HepG2 (cell line): ENCODE results near the gene SDC1. TPM values are rescaled to one million over a fixed set of nuclear protein-coding genes. Genes with fewer than 3 reads are reported as not detected.
A peak's percentile ranks its signal among the peaks of the same experiment; 100 is the strongest.

Experiments used
- CEBPG ChIP-seq: IDR thresholded peaks from 2 replicates; pipeline ENCODE4 v1.6.1; 2016
- ELF1 ChIP-seq: sonication (generic); formaldehyde crosslinking; IDR thresholded peaks from 2 replicates; pipeline ENCODE4 v1.4.0; 2020; ENCODE audit warnings: missing genetic modification reagents
- KAT8 ChIP-seq: IDR thresholded peaks from 2 replicates; pipeline ENCODE4 v1.6.1; 2016; ENCODE audit warnings: missing genetic modification reagents, missing compliant biosample characterization
- KDM3A ChIP-seq: IDR thresholded peaks from 2 replicates; pipeline ENCODE4 v1.6.1; 2018; ENCODE audit warnings: low read depth, missing compliant biosample characterization
- PAX8 ChIP-seq: sonication (generic); formaldehyde crosslinking; IDR thresholded peaks from 2 replicates; pipeline ENCODE4 v1.8.0; 2022; ENCODE audit warnings: mild to moderate bottlenecking, missing genetic modification reagents, borderline replicate concordance
- RXRA ChIP-seq: sonication (generic); formaldehyde crosslinking; IDR thresholded peaks from 2 replicates; pipeline ENCODE4 v1.5.1; 2020; ENCODE audit warnings: missing genetic modification reagents
- SALL1 ChIP-seq: sonication (generic); formaldehyde crosslinking; IDR thresholded peaks from 2 replicates; pipeline ENCODE4 v1.8.0; 2022; ENCODE audit warnings: mild to moderate bottlenecking, missing genetic modification reagents
- SKI ChIP-seq: fragments of 450-650 bp; IDR thresholded peaks from one replicate; pipeline ENCODE4 v1.6.1; 2018; ENCODE audit warnings: mild to moderate bottlenecking; ENCODE audit not compliant: partially characterized antibody
- SMYD3 ChIP-seq: sonication (generic); formaldehyde crosslinking; IDR thresholded peaks from 2 replicates; pipeline ENCODE4 v1.8.1; 2023; ENCODE audit warnings: mild to moderate bottlenecking, missing genetic modification reagents
- SNAPC5 ChIP-seq: sonication (generic); formaldehyde crosslinking; IDR thresholded peaks from 2 replicates; pipeline ENCODE4 v1.8.1; 2023; ENCODE audit warnings: mild to moderate bottlenecking, missing genetic modification reagents, borderline replicate concordance
- TRIM24 ChIP-seq: sonication (generic); formaldehyde crosslinking; IDR thresholded peaks from 2 replicates; pipeline ENCODE4 v1.8.0; 2022; ENCODE audit warnings: mild to moderate bottlenecking, missing genetic modification reagents
- ZC3H4 ChIP-seq: sonication (generic); formaldehyde crosslinking; IDR thresholded peaks from 2 replicates; pipeline ENCODE4 v1.4.0; 2020; ENCODE audit warnings: missing genetic modification reagents, borderline replicate concordance
- ZNF251 ChIP-seq: sonication (generic); formaldehyde crosslinking; IDR thresholded peaks from 2 replicates; pipeline ENCODE4 v1.9.0; 2021; ENCODE audit warnings: mild to moderate bottlenecking, missing genetic modification reagents
- ZNF256 ChIP-seq: sonication (generic); formaldehyde crosslinking; conservative IDR thresholded peaks from 2 replicates; pipeline ENCODE4 v1.4.0; 2020; ENCODE audit warnings: missing genetic modification reagents
- ZNF350 ChIP-seq: sonication (generic); formaldehyde crosslinking; IDR thresholded peaks from 2 replicates; pipeline ENCODE4 v1.4.0; 2020; ENCODE audit warnings: mild to moderate bottlenecking, low read depth, missing genetic modification reagents, borderline replicate concordance
- ZNF703 ChIP-seq: sonication (generic); formaldehyde crosslinking; IDR thresholded peaks from 2 replicates; pipeline ENCODE4 v1.5.1; 2020; ENCODE audit warnings: missing genetic modification reagents, mild to moderate bottlenecking, moderate library complexity, borderline replicate concordance
- polyA plus RNA-seq, 8 experiments: library from polyadenylated mRNA; depleted of rRNA in 3 of 8; stranded (reverse) in 7 of 8; unstranded in 1 of 8; fragments of >200 nt; fragmentation: Illumina TruSeq in 4 of 8; extraction: Trizol in 4 of 8; gene quantifications; 2 replicates each; pipeline versions ENCODE4 v1.2.1 to v1.2.3, GENCODE V29; 2011 to 2016; ENCODE audit warnings: low read depth in 4 of 8, missing spikeins in 1 of 8, mixed read lengths in 1 of 8; ENCODE audit not compliant: insufficient read depth in 1 of 8
- total RNA-seq, 5 experiments: library from RNA; depleted of rRNA; stranded (reverse); fragments of >200 nt; fragmentation: Illumina TruSeq; extraction: Trizol; gene quantifications; 2 replicates each; pipeline ENCODE4 v1.2.3, GENCODE V29; 2016; ENCODE audit warnings: low read depth in 1 of 5
- TF ChIP-seq, protein P1 (sequence below): sonication (generic); formaldehyde crosslinking; IDR thresholded peaks from 2 replicates; pipeline ENCODE4 v1.5.1; 2020; ENCODE audit warnings: mild to moderate bottlenecking, missing genetic modification reagents, borderline replicate concordance
- TF ChIP-seq, protein P2 (sequence below): sonication (generic); formaldehyde crosslinking; IDR thresholded peaks from 2 replicates; pipeline ENCODE4 v1.5.1; 2020; ENCODE audit warnings: mild to moderate bottlenecking, moderate library complexity, missing genetic modification reagents
- TF ChIP-seq, protein P3 (sequence below): sonication (generic); formaldehyde crosslinking; IDR thresholded peaks from 2 replicates; pipeline ENCODE4 v1.9.0; 2021; ENCODE audit warnings: missing genetic modification reagents, borderline replicate concordance
- TF ChIP-seq, protein P4 (sequence below): sonication (generic); formaldehyde crosslinking; IDR thresholded peaks from 2 replicates; pipeline ENCODE4 v1.8.0; 2022; ENCODE audit warnings: mild to moderate bottlenecking, missing genetic modification reagents, moderate library complexity

The SDC1 gene
- total and polyA plus RNA-seq, 2 of the 13 experiments (the other 11 are each of a cell fraction or from before 2014, with no cell fraction given) = 108 to 119 TPM

- TF ChIP-seq, protein P1, sequence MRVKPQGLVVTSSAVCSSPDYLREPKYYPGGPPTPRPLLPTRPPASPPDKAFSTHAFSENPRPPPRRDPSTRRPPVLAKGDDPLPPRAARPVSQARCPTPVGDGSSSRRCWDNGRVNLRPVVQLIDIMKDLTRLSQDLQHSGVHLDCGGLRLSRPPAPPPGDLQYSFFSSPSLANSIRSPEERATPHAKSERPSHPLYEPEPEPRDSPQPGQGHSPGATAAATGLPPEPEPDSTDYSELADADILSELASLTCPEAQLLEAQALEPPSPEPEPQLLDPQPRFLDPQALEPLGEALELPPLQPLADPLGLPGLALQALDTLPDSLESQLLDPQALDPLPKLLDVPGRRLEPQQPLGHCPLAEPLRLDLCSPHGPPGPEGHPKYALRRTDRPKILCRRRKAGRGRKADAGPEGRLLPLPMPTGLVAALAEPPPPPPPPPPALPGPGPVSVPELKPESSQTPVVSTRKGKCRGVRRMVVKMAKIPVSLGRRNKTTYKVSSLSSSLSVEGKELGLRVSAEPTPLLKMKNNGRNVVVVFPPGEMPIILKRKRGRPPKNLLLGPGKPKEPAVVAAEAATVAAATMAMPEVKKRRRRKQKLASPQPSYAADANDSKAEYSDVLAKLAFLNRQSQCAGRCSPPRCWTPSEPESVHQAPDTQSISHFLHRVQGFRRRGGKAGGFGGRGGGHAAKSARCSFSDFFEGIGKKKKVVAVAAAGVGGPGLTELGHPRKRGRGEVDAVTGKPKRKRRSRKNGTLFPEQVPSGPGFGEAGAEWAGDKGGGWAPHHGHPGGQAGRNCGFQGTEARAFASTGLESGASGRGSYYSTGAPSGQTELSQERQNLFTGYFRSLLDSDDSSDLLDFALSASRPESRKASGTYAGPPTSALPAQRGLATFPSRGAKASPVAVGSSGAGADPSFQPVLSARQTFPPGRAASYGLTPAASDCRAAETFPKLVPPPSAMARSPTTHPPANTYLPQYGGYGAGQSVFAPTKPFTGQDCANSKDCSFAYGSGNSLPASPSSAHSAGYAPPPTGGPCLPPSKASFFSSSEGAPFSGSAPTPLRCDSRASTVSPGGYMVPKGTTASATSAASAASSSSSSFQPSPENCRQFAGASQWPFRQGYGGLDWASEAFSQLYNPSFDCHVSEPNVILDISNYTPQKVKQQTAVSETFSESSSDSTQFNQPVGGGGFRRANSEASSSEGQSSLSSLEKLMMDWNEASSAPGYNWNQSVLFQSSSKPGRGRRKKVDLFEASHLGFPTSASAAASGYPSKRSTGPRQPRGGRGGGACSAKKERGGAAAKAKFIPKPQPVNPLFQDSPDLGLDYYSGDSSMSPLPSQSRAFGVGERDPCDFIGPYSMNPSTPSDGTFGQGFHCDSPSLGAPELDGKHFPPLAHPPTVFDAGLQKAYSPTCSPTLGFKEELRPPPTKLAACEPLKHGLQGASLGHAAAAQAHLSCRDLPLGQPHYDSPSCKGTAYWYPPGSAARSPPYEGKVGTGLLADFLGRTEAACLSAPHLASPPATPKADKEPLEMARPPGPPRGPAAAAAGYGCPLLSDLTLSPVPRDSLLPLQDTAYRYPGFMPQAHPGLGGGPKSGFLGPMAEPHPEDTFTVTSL (CRISPR knock-in tag) = no peak
- TF ChIP-seq ZNF350 (CRISPR knock-in tag) (0 out of 2 replicates have a peak, but pooled peaks have one; percentile 17), ZC3H4 (CRISPR knock-in tag) (no peak), SKI (no peak), SALL1 (CRISPR knock-in tag) (0 out of 2 replicates have a peak, but pooled peaks have one; percentile 10), ZNF251 (CRISPR knock-in tag) (no peak), ZNF256 (CRISPR knock-in tag) (0 out of 2 replicates have a peak, but pooled peaks have one; percentile 44), SMYD3 (CRISPR knock-in tag) (no peak), RXRA (0 out of 2 replicates have a peak, but pooled peaks have one; percentile 5), SNAPC5 (CRISPR knock-in tag) (no peak), CEBPG (CRISPR knock-in tag) (no peak), KDM3A (CRISPR knock-in tag) (no peak), KAT8 (CRISPR knock-in tag) (no peak), ELF1 (CRISPR knock-in tag) (no peak), TRIM24 (no peak), PAX8 (no peak), ZNF703 (CRISPR knock-in tag) (no peak)
- TF ChIP-seq, protein P2, sequence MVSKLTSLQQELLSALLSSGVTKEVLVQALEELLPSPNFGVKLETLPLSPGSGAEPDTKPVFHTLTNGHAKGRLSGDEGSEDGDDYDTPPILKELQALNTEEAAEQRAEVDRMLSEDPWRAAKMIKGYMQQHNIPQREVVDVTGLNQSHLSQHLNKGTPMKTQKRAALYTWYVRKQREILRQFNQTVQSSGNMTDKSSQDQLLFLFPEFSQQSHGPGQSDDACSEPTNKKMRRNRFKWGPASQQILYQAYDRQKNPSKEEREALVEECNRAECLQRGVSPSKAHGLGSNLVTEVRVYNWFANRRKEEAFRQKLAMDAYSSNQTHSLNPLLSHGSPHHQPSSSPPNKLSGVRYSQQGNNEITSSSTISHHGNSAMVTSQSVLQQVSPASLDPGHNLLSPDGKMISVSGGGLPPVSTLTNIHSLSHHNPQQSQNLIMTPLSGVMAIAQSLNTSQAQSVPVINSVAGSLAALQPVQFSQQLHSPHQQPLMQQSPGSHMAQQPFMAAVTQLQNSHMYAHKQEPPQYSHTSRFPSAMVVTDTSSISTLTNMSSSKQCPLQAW (CRISPR knock-in tag) = 0 out of 2 replicates have a peak, but pooled peaks have one; percentile 24
- TF ChIP-seq, protein P3, sequence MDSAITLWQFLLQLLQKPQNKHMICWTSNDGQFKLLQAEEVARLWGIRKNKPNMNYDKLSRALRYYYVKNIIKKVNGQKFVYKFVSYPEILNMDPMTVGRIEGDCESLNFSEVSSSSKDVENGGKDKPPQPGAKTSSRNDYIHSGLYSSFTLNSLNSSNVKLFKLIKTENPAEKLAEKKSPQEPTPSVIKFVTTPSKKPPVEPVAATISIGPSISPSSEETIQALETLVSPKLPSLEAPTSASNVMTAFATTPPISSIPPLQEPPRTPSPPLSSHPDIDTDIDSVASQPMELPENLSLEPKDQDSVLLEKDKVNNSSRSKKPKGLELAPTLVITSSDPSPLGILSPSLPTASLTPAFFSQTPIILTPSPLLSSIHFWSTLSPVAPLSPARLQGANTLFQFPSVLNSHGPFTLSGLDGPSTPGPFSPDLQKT (CRISPR knock-in tag) = no peak
- TF ChIP-seq, protein P4, sequence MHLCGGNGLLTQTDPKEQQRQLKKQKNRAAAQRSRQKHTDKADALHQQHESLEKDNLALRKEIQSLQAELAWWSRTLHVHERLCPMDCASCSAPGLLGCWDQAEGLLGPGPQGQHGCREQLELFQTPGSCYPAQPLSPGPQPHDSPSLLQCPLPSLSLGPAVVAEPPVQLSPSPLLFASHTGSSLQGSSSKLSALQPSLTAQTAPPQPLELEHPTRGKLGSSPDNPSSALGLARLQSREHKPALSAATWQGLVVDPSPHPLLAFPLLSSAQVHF = no peak
These were observed 17.9 kb upstream of the SDC1 start (continued) for GRCh38 chr2:20242727-20243377.
